Progenitor cell of endocrine pancreas (in vitro differentiated cells): ENCODE results near the gene AADACL3. TPM values are rescaled to one million over a fixed set of nuclear protein-coding genes. Genes with fewer than 3 reads are reported as not detected.

Experiments
- DNase-seq: peaks from one replicate; pipeline ENCODE4 v3.0.0; 2021; ENCODE audit warnings: low spot score; ENCODE audit not compliant: unreplicated experiment
- H3K27ac Mint-ChIP-seq: 2 replicates; pipeline ENCODE4 v1.8.0; 2021; ENCODE audit warnings: mild to moderate bottlenecking, moderate library complexity, mixed read lengths
- H3K27me3 Mint-ChIP-seq: 2 replicates; pipeline ENCODE4 v1.8.0; 2021; ENCODE audit warnings: mixed read lengths
- H3K36me3 Mint-ChIP-seq: 2 replicates; pipeline ENCODE4 v1.8.0; 2022; ENCODE audit warnings: mixed read lengths; ENCODE audit not compliant: insufficient read depth
- H3K4me1 Mint-ChIP-seq: 2 replicates; pipeline ENCODE4 v1.8.0; 2021; ENCODE audit warnings: low read depth, mixed read lengths
- H3K4me3 Mint-ChIP-seq: 2 replicates; pipeline ENCODE4 v1.8.0; 2021; ENCODE audit warnings: low read depth, mild to moderate bottlenecking, moderate library complexity, mixed read lengths
- H3K9me3 Mint-ChIP-seq: 2 replicates; pipeline ENCODE4 v1.8.0; 2021; ENCODE audit warnings: low read depth, mixed read lengths
- total RNA-seq: library from RNA; stranded (reverse); gene quantifications from 2 replicates; pipeline ENCODE4 v1.2.1, GENCODE V29; 2021
- TF ChIP-seq, protein P1 (sequence below): fragments of 200-600 bp; sonication (generic); IDR thresholded peaks from one replicate; pipeline ENCODE4 v1.5.0; 2021; ENCODE audit warnings: antibody characterized with exemption, mild to moderate bottlenecking; ENCODE audit not compliant: unreplicated experiment

AADACL3 gene
- total RNA-seq, 1 donor from 2014 or later, result not detected

DNA sequence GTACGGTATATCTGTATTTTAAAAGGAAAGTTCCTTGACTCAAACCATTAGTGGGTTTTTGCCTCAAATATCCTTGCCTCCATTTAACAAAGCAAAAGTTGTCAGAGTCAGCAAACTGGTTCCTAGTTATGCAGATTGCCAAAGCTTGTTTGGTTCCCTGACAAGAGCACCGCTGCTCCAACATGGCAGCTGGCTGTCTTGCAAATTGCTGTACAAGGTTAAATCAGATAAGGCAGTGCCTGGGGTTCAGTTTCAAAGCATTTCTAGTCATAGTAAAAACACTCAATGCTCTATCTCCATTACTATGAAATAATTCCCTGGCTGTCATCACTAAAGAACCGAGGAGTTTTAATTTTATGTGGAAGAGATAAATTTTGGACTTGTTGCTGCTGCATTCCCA, 18.7 kb downstream of the AADACL3 start:
- H3K4me3 Mint-ChIP-seq, result no peak overlapping the region
- peaks cover 15% of the 10 kb centered on the region for H3K27me3 Mint-ChIP-seq
- no peaks in the 10 kb centered on the region for H3K4me1 Mint-ChIP-seq
- H3K36me3 Mint-ChIP-seq, result no peaks in the 10 kb centered on the region
- no peak overlapping the region for H3K27ac Mint-ChIP-seq
- no peak for DNase-seq
- TF ChIP-seq, protein P1, sequence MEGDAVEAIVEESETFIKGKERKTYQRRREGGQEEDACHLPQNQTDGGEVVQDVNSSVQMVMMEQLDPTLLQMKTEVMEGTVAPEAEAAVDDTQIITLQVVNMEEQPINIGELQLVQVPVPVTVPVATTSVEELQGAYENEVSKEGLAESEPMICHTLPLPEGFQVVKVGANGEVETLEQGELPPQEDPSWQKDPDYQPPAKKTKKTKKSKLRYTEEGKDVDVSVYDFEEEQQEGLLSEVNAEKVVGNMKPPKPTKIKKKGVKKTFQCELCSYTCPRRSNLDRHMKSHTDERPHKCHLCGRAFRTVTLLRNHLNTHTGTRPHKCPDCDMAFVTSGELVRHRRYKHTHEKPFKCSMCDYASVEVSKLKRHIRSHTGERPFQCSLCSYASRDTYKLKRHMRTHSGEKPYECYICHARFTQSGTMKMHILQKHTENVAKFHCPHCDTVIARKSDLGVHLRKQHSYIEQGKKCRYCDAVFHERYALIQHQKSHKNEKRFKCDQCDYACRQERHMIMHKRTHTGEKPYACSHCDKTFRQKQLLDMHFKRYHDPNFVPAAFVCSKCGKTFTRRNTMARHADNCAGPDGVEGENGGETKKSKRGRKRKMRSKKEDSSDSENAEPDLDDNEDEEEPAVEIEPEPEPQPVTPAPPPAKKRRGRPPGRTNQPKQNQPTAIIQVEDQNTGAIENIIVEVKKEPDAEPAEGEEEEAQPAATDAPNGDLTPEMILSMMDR, result no peak
- H3K9me3 Mint-ChIP-seq, result peaks cover 12% of the 10 kb centered on the region

DNA sequence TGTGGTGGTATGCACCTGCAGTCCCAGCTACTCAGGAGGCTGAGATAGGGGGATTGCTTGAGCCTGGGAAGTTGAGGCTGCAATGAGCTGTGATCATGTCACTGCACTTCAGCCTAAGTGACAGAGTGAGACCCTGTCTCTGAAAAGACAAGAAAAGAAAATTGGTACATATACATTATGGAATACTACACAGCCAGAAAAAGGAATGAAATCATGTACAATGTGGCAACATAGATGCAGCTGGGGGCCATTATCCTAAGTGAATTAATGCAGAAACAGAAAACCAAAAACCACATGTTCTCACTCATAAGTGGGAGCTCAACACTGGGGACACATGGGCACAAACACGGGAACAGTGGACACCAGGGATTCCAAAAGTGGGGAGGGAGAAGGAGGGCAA, 23.0 kb downstream of the AADACL3 start:
- H3K27me3 Mint-ChIP-seq, result peaks cover 10% of the 10 kb centered on the region
- H3K4me3 Mint-ChIP-seq, result no peak overlapping the region
- TF ChIP-seq, protein P1, result no peak
- H3K27ac Mint-ChIP-seq, result no peak overlapping the region
- no peaks in the 10 kb centered on the region for H3K4me1 Mint-ChIP-seq
- H3K36me3 Mint-ChIP-seq, result no peaks in the 10 kb centered on the region
- DNase-seq, result no peak
- peaks cover 5% of the 10 kb centered on the region for H3K9me3 Mint-ChIP-seq

DNA sequence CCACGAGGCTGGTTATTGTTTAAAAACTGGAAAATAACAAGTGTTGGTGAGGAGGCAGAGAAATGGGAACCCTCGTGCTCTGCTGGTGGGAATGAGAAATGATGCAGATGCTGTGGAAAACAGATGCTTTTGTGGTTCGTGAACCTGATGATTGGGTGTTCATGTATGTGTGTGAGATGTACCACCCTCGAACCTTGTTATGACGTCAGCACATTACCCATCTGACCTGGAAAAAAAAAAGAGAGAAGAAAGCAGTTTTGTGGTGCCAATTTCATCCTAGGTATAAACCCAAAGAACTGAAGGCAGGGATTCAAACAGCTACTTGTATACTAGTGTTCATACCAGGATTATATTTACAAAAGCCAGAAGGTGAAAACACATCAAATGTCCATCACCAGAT, 23.7 kb downstream of the AADACL3 start:
- Mint-ChIP-seq H3K27me3 (peaks cover 10% of the 10 kb centered on the region), H3K4me3 (no peak overlapping the region), H3K36me3 (no peaks in the 10 kb centered on the region), H3K4me1 (no peaks in the 10 kb centered on the region), H3K9me3 (peaks cover 5% of the 10 kb centered on the region), H3K27ac (no peak overlapping the region)
- no peak for DNase-seq
- TF ChIP-seq, protein P1, result no peak

DNA sequence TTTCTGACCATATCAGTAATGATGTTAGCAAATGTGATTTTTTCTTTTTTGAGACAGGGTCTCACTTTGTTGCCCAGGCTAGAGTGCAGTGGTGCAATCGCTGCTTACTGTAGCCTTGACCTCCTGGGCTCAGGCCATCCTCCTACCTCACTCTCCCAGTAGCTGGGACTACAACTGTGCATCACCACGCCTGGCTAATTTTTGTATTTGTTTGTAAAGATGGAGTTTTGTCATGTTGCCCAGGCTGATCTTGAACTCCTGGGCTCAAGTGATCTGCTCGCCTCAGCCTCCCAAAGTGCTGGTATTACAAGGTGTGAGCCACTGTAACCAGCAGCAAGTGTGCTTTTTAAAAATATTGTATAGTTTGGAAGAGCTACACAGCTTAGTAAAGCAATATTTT, 26.0 kb downstream of the AADACL3 start:
- Mint-ChIP-seq H3K9me3 (peaks cover 2% of the 10 kb centered on the region), H3K27ac (no peak overlapping the region), H3K4me3 (no peak overlapping the region), H3K4me1 (peaks cover 15% of the 10 kb centered on the region), H3K36me3 (no peaks in the 10 kb centered on the region), H3K27me3 (peaks cover 6% of the 10 kb centered on the region)
- TF ChIP-seq, protein P1, result no peak
- no peak for DNase-seq

DNA sequence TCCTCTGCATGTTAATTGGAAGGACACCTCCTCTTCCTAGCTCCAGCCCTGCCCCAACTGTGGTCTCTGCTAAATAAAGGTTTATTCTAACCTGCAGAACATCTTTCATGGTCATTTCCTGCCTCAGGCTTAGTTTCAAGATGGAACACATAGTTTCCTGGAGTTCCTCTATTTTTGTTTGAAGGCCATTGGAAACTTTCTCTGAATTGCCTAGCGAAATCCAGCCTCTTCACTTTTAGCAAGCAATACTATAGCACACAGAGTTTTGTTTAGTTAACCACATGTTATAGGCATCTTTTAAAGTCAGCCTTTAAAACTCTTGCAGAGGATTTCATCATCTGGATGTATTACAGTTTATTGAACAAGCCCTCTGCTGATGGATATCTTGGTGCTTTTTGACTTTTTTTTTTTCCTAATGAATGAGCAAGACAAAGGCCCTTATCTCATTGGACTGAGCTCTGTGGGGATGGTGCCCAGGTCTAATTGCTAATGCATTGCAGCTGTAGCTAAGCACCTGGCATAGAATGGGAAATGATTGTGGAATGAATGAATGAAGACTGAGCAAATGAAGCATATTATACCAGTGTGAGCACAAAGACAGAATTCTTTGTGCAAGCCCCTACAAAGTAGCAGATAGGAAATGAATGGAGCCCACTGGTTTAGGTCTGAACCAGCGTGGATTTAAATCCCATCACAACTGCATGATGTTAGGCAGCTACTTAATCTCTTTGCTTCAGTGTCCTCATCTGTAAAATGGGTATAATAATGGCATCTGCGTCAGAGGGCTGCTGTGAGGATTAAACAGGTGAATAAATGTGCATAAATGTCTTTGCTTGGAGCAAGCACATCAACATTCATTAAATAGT, 29.4 kb downstream of the AADACL3 start:
- Mint-ChIP-seq H3K27ac (no peak overlapping the region), H3K4me1 (peaks cover 15% of the 10 kb centered on the region), H3K4me3 (no peak overlapping the region), H3K27me3 (no peaks in the 10 kb centered on the region), H3K36me3 (peaks cover 2% of the 10 kb centered on the region), H3K9me3 (peaks cover 20% of the 10 kb centered on the region)
- no peak for DNase-seq
- TF ChIP-seq, protein P1, result no peak
